Measurements from ENCODE around the gene UBE2V1.

GRCh38 chr20:50099113-50099512, 13.8 kb downstream of the UBE2V1 start:
- TF ChIP-seq GATA2 (IDR thresholded peaks at IDR 0.05; ENCODE audit: low read depth, low read length) (no peak), GATA3 (IDR thresholded peaks at IDR 0.05; ENCODE audit: low read depth, low read length) (no peak)

Measured in SH-SY5Y (cell line).